GM12864 (cell line): ENCODE measurements around the gene MTMR6.
A peak's percentile ranks its signal among the peaks of the same experiment; 100 is the strongest.

Experiments used
- DNase-seq: peaks from one replicate; pipeline ENCODE4 v3.0.0-alpha.2; 2011; ENCODE audit warnings: low read depth
- H3K4me3 ChIP-seq: 2 replicates; pipeline ENCODE4 v1.5.1; 2011; ENCODE audit warnings: mild to moderate bottlenecking, low read depth, low read length, control low read depth
- TF ChIP-seq, protein P1 (sequence below): IDR thresholded peaks from 2 replicates; pipeline ENCODE4 v1.5.1; 2011; ENCODE audit warnings: low read depth, mild to moderate bottlenecking, moderate library complexity, low read length, control low read depth, inconsistent platforms; ENCODE audit errors: missing control alignments

Gene MTMR6

GRCh38 chr13:25310891-25311290 is 23.6 kb upstream of the MTMR6 start:
- H3K4me3 ChIP-seq = no peak overlapping the region
- TF ChIP-seq, protein P1, sequence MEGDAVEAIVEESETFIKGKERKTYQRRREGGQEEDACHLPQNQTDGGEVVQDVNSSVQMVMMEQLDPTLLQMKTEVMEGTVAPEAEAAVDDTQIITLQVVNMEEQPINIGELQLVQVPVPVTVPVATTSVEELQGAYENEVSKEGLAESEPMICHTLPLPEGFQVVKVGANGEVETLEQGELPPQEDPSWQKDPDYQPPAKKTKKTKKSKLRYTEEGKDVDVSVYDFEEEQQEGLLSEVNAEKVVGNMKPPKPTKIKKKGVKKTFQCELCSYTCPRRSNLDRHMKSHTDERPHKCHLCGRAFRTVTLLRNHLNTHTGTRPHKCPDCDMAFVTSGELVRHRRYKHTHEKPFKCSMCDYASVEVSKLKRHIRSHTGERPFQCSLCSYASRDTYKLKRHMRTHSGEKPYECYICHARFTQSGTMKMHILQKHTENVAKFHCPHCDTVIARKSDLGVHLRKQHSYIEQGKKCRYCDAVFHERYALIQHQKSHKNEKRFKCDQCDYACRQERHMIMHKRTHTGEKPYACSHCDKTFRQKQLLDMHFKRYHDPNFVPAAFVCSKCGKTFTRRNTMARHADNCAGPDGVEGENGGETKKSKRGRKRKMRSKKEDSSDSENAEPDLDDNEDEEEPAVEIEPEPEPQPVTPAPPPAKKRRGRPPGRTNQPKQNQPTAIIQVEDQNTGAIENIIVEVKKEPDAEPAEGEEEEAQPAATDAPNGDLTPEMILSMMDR = no peak
- DNase-seq = no peak

- TF ChIP-seq, protein P1 = no peak
- H3K4me3 ChIP-seq = no peak overlapping the region
- no peak for DNase-seq
Observed at GRCh38 chr13:25306671-25307464, 19.6 kb upstream of the MTMR6 start.

DNA sequence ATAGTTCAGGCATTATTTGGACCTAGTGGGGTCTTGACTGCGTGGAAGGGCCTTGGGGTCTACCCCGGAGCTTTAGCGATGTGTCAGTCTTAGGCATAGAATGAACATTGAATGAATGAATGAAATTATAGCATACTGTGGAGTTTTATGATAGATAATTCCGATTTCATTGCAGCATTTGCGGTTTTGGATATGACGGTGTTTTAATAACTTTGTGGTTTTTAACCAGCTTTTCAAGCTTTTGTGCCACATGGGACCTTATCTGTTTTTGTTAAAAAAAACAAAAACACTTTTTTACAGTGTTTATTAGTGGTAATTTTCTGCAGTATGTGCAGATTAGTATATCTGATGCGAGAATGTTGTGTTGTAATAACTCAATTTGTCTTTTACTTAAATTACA is 14.8 kb upstream of the MTMR6 start:
- H3K4me3 ChIP-seq = peak overlapping the region; percentile 68
- no peak for DNase-seq
- TF ChIP-seq, protein P1 = no peak

GRCh38 chr13:25301347-25302113 is 14.2 kb upstream of the MTMR6 start, which contains the start of gene NUP58:
NUP58 (plus strand) TSS chr13:25301625; CDS start chr13:25301774, 149 bp downstream.
- TF ChIP-seq, protein P1 = no peak

GRCh38 chr13:25300861-25301346 is 13.6 kb upstream of the MTMR6 start:
- peak overlapping the region; percentile 68 for H3K4me3 ChIP-seq
- DNase-seq = no peak
- TF ChIP-seq, protein P1 = no peak

More at GRCh38 chr13:25301347-25302113, 14.2 kb upstream of the MTMR6 start, which contains the start of gene NUP58:
- peak within 1 kb of the TSS; percentile 68 for H3K4me3 ChIP-seq
- DNase-seq = peak; percentile 86

DNA sequence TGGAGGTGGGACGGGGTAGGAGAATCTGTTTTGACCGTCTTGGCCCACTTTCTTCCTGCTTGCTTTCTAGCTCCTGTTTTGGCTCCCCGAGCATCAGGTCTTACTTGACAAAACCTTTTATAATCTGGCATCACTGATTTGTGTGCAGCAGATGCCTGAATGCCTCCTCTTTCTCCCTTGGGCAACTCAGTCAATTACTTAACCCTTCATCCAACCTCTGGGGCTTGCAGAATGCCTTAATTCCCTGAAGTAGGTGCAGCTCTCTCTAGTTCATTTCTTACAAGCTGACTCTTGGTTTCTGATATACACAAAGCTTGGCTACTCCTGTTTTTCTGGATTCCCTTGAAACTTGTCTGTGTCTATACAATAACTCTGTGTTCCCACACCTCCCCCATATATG is 8.4 kb upstream of the MTMR6 start:
- TF ChIP-seq, protein P1 = no peak
- H3K4me3 ChIP-seq = no peak overlapping the region
- no peak for DNase-seq
